VCaP (cell line): ENCODE measurements around the gene ZFHX3.
A peak's percentile ranks its signal among the peaks of the same experiment; 100 is the strongest.

Experiments used
- H3K27ac ChIP-seq: fragments of 450-650 bp; 2 replicates; pipeline ENCODE4 v1.5.1; 2017
- TF ChIP-seq, protein P1 (sequence below): fragments of 450-650 bp; conservative IDR thresholded peaks from 2 replicates; pipeline ENCODE4 v1.5.1; 2017; ENCODE audit warnings: mild to moderate bottlenecking, moderate library complexity

ZFHX3 gene

DNA sequence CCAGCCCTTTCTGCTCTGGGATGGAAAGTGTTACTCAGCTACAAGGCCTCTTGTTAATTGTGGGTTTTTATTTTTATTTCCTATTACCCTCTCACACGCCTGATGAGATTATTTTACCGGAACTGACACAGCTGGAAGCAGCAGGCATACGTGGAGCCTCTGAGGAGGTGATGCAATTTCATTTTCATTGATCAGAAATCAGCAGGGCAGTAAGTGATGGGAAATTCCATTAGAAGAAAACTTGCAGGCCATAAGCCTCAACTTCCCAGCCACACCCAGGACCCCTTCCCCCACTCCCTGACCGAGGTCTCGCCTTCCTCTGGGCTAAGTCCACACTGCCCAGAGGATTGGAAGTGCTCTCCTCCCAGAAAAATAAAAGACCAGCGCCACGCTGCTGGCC is 69.7 kb downstream of the ZFHX3 start:
- TF ChIP-seq, protein P1, sequence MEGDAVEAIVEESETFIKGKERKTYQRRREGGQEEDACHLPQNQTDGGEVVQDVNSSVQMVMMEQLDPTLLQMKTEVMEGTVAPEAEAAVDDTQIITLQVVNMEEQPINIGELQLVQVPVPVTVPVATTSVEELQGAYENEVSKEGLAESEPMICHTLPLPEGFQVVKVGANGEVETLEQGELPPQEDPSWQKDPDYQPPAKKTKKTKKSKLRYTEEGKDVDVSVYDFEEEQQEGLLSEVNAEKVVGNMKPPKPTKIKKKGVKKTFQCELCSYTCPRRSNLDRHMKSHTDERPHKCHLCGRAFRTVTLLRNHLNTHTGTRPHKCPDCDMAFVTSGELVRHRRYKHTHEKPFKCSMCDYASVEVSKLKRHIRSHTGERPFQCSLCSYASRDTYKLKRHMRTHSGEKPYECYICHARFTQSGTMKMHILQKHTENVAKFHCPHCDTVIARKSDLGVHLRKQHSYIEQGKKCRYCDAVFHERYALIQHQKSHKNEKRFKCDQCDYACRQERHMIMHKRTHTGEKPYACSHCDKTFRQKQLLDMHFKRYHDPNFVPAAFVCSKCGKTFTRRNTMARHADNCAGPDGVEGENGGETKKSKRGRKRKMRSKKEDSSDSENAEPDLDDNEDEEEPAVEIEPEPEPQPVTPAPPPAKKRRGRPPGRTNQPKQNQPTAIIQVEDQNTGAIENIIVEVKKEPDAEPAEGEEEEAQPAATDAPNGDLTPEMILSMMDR = no peak
- no peak overlapping the region for H3K27ac ChIP-seq

DNA sequence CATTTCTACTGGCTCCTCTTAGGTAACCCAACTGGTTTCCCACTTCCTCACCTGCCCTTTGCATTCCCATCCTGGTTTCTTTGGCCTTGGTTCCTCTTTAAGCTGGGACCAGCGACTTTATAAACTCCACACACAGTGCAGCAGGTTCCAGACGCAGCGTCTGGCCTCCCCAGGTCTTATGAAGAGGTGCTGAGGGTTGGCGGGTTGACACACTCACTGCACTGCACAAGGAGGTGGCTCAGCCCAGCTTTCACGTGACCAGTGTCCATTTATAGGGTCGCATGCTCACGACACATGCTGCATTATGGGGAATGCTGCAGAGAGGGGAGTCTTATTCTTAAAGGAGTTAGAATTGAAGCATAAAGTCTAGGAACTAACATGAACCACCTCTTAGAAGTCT is 70.8 kb downstream of the ZFHX3 start:
- TF ChIP-seq, protein P1 = no peak
- no peak overlapping the region for H3K27ac ChIP-seq

DNA sequence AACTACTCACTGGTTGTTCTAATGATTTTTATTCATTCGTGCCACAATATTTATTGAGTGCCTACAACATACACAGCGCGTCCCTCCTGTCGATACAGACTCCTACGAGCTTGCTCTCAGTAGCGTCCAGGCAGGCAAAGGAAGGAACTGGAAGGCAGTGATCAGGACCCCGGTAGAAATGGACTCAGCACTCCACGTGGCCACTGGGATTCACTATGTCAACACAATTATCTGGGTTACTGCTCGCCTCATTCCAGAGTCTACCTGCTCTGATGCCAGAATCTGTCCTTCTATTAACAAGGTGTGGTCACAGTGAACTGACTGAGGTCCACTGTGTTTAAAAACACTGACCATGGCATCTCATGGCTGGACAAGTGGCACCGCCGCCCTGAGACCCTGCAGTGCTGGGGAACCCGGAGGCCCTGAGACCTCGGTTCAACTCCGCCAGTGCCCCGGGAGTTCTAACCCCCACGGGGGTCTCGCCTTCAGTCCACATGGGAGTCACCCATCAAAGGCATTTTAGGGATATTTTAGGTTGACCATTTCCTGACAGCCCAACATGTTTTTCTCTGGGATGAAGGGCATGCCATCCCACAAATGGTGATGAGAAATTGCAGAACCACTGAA is 71.4 kb downstream of the ZFHX3 start:
- H3K27ac ChIP-seq = no peak overlapping the region
- TF ChIP-seq, protein P1 = no peak

DNA sequence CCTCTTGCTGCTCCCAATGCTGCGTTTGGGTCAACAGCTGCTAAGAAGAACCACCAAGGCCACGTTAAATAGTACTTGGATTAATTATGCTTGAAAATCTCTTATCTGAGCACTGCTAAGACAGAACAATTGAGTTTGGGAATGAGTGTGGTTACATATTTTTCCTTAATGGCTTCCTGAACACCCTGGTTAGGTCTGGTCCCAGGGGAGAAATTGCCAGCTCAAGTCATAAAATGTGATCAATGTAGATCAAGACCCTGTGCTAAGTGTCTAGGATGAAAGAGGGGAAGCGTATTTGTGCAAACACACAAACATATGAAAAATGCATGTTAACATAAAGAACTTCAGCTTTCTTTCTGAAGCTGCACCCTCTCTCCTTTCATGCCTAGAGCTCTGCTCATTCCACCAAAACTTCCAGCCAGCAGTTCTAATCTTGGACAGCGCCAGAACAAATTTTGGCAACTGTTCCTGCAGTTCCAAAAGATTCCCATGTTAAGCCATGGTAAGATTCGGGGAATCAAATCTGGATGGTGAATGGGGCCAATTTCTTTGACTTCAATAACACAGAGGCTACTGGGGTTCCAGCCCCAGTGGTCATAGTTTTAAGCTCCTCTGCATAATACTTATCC is 72.0 kb downstream of the ZFHX3 start:
- H3K27ac ChIP-seq = no peak overlapping the region
- TF ChIP-seq, protein P1 = no peak

DNA sequence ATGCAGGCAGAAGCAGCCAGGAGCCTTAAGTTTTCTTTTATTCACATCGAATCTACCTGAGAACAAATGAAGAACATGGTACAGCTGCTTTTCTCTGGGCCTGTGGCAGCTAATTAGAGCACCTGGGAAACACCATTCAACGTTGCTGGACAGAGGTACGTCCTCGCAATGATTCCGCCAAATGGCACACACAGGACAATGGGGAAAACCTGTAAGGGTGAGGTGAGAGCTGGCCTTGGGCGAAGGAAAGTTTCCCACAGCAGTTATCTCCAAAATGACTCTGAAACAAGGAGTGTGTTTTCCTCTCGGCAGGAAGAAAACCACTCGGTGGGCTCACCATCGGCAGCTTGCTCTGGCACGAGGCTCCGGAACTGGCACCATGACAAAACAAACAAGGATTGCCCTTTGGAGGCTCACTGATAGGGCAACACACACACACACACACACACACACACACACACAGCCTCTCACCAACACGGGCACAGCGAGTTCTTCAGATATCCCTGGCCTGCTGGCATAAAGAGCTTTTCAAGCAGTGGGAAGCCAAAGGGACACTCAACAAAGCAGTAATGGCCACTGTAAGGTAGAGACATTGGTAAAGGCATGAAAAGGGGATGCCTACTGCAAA is 73.7 kb downstream of the ZFHX3 start:
- TF ChIP-seq, protein P1 = no peak
- H3K27ac ChIP-seq = peak overlapping the region; percentile 49

DNA sequence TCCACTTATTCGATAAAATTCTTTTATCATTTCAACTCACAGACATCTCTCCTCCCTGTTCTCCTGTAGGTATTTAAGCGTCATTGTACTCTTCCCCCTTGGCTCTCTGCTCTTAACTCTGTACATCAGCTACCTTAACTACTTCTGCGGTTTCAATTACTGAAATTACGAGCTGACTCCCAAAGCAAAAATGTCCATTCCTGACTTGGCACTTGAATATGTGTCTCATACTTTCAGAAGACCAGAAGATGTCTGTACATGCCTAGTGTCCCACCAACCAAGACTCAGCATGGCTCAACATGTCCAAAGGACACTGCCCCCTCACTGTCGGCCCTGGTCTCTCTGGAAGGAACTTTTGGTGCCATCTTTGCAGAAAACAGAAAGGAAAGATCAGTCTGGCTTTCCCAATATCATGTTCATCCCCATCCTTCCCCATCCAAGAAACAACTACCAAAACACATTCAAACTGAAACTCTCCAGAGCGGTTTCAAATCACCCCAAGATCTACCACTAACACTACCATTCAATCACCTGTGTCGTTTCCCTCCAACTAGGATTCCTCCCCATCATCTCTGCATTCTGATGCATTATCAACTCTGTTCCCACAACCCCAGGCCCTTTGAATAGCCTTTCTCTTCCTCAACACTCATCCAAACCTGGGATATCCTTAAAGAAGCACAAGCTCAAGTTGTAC is 74.9 kb downstream of the ZFHX3 start:
- TF ChIP-seq, protein P1 = no peak
- H3K27ac ChIP-seq = no peak overlapping the region

DNA sequence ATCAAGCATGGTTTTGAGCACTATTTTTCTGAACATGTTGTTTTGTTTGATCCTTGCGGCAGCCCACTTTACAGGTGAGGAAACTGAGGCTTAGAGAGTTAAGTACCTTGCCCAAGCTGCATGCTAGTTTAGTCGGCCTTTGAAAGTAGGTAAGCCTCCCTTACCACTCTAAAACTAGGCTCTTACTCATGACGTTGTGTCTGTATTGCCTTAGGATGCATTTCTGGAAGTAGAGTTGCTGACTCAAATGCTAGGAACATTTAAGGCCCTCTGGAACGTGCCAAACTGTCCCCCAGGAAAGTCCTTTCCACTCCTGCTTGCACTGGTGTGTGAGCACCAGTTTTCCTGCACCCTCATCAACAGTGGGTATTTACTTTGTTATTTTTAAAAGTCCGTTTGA is 76.6 kb downstream of the ZFHX3 start:
- no peak overlapping the region for H3K27ac ChIP-seq
- TF ChIP-seq, protein P1 = no peak
